NCI-H2227 (cell line): ENCODE data around the gene ZNF726.
"Not testable (repeated sequence)": the region's sequence is repeated elsewhere in the genome, so short reads cannot be mapped to it uniquely, and the experiment has no call there.

Experiments
- DNase-seq: peaks from one replicate; lab custom pipeline; 2025; ENCODE audit not compliant: unreplicated experiment; lab: John Stamatoyannopoulos, UW

Gene ZNF726

DNA sequence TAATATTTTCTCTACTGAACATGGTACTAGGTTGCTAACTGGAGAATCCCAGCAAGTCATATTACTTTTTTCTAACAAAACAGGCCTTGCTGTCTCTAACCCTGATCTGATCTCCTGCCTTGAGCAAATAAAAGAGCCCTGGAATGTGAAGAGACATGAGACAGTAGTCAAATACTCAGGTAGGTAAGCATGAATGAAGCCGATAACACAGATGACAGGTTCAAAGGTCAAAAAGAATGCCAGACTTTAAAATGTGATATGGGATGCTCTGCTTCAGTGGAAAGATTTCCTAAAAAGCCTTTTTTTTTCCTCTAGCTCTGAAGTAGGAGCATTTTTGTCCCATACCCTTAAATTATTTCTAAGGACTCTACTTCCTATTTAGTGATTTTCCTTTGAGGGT lies 28.7 kb downstream of the ZNF726 start:
- no peak for DNase-seq

DNA sequence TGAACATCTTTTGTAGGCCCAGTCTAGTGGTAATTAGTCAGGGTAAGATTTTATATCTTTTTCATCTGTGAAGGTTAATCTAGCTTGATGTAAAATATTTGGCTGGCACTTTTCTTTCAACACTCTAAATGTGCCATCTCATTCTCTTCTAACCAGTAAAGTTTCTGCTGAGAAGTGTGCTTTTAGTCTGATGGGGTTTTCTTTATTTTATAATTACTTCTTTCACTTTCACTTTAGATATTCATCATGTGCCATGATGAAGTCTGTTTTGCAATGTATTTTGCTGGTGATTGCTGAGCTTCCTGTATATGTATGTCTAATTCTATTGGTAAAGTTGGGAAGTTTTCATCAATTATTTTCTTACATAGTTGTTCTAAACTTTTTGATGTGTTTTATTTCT lies 31.9 kb downstream of the ZNF726 start:
- no peak for DNase-seq

DNA sequence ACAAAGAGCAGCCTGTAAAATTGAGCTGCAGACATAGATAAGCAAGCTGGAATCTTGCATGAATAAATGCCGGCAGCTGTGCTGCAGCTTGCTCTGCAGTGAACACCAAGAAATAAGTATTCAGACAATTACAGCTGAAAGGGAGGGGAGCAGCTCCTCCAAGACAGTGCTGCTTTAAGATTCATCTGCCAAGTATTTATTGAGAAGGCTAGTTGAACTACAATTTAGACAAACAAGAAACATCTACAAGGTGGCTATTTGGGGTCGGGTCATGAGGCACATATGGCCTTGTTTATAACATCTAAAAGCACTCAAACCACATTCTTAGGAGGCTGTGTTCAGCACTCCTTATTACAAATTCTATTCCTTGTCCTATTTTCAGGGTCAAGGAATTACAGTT lies 34.9 kb downstream of the ZNF726 start:
- no peak for DNase-seq

- DNase-seq: no peak
These were observed 41.4 kb downstream of the ZNF726 start for GRCh38 chr19:23956051-23956450.

- no peak for DNase-seq
These were observed 43.1 kb downstream of the ZNF726 start for GRCh38 chr19:23957660-23958281.

GRCh38 chr19:23963396-23963795 lies 48.7 kb downstream of the ZNF726 start:
- not testable (repeated sequence) for DNase-seq

DNA sequence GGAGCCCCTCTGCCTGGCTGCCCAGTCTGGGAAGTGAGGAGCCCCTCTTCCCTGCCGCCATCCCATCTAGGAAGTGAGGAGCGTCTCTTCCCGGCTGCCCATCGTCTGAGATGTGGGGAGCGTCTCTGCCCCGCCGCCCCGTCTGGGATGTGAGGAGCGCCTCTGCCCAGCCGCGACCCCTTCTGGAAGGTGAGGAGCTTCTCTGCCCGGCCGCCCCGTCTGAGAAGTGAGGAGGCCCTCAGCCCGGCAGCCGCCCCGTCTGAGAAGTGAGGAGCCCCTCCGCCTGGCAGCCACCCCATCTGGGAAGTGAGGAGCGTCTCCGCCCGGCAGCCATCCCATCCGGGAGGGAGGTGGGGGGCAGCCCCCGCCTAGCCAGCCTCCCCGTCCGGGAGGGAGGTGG lies 49.2 kb downstream of the ZNF726 start:
- not testable (repeated sequence) for DNase-seq

- DNase-seq: not testable (repeated sequence)
These were observed 49.6 kb downstream of the ZNF726 start for GRCh38 chr19:23964334-23964733.

GRCh38 chr19:23969630-23970029 lies 54.9 kb downstream of the ZNF726 start:
- no peak for DNase-seq

- DNase-seq: no peak
These were observed 56.9 kb downstream of the ZNF726 start for GRCh38 chr19:23971598-23971997.

- no peak for DNase-seq
These were observed 57.5 kb downstream of the ZNF726 start for GRCh38 chr19:23972161-23972560.

- no peak for DNase-seq
These were observed 60.3 kb downstream of the ZNF726 start for GRCh38 chr19:23974941-23975340.

DNA sequence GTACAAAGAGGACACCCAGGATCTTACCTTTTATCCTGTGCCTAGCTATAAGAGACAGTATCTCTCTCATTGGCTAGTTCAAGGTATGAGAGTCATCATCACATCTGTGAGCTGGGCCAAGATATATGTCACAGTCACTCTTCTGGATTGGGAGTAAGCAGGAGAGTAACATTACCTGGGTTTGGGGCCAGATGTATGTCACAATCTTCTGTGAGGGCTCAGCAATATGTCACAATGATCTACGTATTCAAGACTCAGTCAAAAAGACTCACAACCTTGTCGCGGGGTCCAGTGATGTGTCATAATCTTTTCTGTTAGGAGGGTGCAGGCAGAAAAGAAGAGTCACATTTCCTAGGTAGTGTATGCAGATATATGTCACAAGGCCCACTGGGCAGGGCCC lies 61.9 kb downstream of the ZNF726 start:
- not testable (repeated sequence) for DNase-seq

- DNase-seq: not testable (repeated sequence)
These were observed 62.6 kb downstream of the ZNF726 start for GRCh38 chr19:23977256-23977655.

DNA sequence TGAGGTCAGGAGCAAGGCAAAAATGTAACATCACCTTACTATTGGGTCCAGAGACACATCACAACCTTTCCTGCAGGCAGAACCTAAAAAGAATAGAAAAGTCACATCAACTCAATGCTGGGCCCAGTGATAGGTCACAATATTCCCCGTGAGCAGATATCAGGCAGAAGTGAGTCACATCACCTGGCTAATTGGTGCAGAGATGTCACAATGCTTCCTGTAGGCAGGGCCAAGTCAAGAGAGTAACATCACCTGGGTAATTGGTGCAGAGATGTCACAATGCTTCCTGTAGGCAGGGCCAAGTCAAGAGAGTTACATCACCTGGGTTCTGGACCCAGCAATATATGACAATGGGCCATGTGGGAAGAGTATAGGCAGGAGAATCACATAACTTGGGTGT lies 63.4 kb downstream of the ZNF726 start:
- no peak for DNase-seq

GRCh38 chr19:23980805-23981204 lies 66.1 kb downstream of the ZNF726 start:
- DNase-seq: no peak

GRCh38 chr19:23981863-23982262 lies 67.2 kb downstream of the ZNF726 start:
- no peak for DNase-seq

DNA sequence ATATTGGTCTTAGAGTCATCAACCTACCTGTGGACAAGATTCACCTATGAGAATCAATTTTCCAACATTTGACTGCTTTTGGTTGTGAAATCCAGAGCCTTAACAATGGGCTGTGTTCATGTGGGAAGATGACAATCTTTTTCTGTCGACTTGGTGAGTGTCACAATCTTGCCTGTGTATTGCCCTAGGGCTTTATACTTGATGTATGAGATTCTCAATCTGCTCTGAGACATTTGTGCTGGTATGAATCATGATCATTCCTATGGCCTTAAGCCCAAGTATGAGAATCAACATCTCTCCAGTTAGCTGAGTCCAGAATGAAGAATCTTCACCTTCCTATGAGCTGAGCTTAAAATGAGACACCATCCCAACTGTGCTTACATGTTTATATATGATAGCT lies 68.7 kb downstream of the ZNF726 start:
- no peak for DNase-seq
